ENCODE data around the gene PTRHD1. TPM values are rescaled to one million over a fixed set of nuclear protein-coding genes. Genes with fewer than 3 reads are reported as not detected.
"Not testable (repeated sequence)": the region's sequence is repeated elsewhere in the genome, so short reads cannot be mapped to it uniquely, and the experiment has no call there.

Gene PTRHD1
- total RNA-seq, 1 donor from 2014 or later, result 23.2 TPM

- no peak for DNase-seq (ENCODE audit: low spot score)
- intact Hi-C loops (cut with DNase I), result no loop called here
Observed at GRCh38 chr2:24816404-24816803, 23.2 kb upstream of the PTRHD1 start.

- DNase-seq (ENCODE audit: low spot score), result no peak
Observed at GRCh38 chr2:24815171-24815570, 22.0 kb upstream of the PTRHD1 start.

GRCh38 chr2:24814516-24814915 is 21.3 kb upstream of the PTRHD1 start:
- DNase-seq (ENCODE audit: low spot score), result no peak
- intact Hi-C loops (cut with DNase I), result no loop called here

More at GRCh38 chr2:24815171-24815570, 22.0 kb upstream of the PTRHD1 start:
- intact Hi-C loops (cut with DNase I), result no loop called here

DNA sequence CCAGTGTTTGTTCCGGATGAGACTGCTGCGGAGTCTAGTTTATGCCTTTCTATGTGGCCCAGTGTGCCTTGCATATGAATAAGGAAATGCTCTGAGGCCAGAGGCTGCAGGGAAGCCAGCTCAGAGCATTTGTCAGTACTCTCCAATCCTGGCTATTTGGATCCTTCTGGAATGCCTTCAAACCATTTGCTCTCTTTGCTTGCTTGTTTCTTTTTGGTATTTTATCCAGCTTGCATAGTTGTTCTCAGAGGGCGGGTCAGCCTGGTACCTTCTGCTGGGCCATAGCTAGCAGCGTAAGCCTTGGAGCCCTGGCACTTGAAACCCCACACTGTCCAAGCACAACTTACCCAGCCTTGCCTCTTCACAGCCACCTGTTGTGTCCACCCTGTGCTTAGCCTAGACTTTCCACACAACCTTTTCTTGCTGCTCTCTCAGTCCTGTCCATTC is 20.5 kb upstream of the PTRHD1 start:
- intact Hi-C loops (cut with DNase I), result no loop called here
- no peak for DNase-seq (ENCODE audit: low spot score)

DNA sequence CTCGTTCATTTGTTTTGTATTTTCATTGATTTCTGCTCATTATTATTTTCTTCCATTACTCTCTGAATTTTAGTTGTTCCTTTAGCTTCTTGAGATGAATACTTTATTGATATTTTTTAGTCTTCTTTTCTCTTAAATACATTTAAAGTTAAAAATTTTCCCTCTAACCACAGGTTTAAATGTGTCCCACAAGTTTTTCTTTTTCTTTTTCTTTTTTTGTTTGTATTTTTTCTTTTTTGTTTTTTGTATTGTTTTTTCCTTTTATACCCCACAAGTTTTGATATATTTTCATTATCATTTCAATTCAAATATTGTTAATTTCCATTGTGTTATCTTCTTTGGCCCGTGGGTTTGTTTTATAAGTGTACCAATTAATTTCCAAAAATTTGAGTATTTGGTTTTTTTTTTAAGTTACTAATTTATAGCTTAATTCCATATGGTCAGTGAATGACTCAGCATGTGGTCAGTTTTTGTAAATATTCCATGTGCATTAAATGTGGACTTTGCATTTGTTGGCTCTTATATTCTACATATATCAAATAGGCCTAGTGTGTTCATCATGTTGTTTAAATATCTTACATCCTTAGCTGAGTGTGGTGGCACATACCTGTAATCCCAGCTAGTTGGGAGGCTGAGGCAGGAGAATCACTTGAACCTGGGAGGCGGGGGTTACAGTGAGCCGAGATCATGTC is 16.3 kb upstream of the PTRHD1 start:
- intact Hi-C loops (cut with DNase I), result no loop called here
- no peak for DNase-seq (ENCODE audit: low spot score)

GRCh38 chr2:24806661-24807036 is 13.5 kb upstream of the PTRHD1 start:
- intact Hi-C loops (cut with DNase I), result no loop called here

GRCh38 chr2:24805811-24806660 is 12.8 kb upstream of the PTRHD1 start:
- DNase-seq (ENCODE audit: low spot score); intact Hi-C loops (cut with DNase I): not testable (repeated sequence)

More at GRCh38 chr2:24806661-24807036, 13.5 kb upstream of the PTRHD1 start:
- no peak for DNase-seq (ENCODE audit: low spot score)

GRCh38 chr2:24800487-24800886 is 7.3 kb upstream of the PTRHD1 start:
- intact Hi-C loops (cut with DNase I); DNase-seq (ENCODE audit: low spot score): not testable (repeated sequence)

DNA sequence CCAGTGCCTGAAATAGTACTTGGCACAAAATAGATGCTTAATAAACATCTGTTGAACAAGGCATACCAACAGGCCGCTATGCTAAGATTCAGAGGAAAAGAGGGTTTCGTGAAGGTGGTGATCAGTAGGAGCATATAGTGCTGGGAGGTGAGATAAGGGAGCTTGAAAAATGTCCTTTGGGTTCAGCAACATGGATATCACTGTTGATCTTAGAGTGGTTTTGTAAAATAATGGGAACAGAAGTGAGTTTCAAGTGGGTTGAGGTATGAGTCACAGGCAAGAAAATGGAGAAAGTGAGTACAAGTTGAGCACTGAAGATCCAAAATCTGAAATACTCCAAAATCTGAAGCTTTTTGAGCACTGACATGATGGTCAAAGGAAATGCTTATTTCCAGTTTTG is 4.5 kb upstream of the PTRHD1 start:
- intact Hi-C loops (cut with DNase I), result no loop called here
- DNase-seq (ENCODE audit: low spot score), result no peak

- no peak for DNase-seq (ENCODE audit: low spot score)
- intact Hi-C loops (cut with DNase I), result loop anchor here (2.0 kb wide), 1 partner anchor 303 kb away; the partner anchor contains the start of gene NCOA1
Observed at GRCh38 chr2:24793761-24794435, 707 bp upstream of the PTRHD1 start.

GRCh38 chr2:24792542-24792873 is 683 bp downstream of the PTRHD1 start:
- intact Hi-C loops (cut with DNase I), result loop anchor here (2.0 kb wide), 1 partner anchor 302 kb away; the partner anchor contains the start of gene NCOA1

DNA sequence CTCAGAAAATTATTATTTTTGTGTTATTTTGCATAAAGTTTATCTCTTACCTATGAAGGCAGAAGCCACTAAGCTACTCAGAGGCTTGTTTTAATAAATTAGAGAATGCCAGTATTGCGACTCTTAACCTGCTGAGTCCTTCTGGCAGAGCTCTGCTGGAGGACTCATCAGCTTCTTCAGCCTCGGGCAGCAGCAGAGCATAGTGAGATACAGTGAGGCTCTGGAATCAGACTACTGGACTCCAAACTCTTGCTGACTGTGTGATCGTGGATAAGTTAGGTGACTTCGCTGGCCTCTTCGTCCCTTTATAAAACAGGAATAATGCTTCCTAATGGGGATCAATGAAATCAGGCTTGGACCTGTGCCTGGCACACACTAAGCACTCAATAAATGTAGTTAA is 1.7 kb downstream of the PTRHD1 start:
- intact Hi-C loops (cut with DNase I), result no loop called here
- no peak for DNase-seq (ENCODE audit: low spot score)

More at GRCh38 chr2:24792542-24792873, 683 bp downstream of the PTRHD1 start:
- DNase-seq (ENCODE audit: low spot score), result no peak

GRCh38 chr2:24788816-24789215 is 4.4 kb downstream of the PTRHD1 start:
- intact Hi-C loops (cut with DNase I), result no loop called here
- no peak for DNase-seq (ENCODE audit: low spot score)

DNA sequence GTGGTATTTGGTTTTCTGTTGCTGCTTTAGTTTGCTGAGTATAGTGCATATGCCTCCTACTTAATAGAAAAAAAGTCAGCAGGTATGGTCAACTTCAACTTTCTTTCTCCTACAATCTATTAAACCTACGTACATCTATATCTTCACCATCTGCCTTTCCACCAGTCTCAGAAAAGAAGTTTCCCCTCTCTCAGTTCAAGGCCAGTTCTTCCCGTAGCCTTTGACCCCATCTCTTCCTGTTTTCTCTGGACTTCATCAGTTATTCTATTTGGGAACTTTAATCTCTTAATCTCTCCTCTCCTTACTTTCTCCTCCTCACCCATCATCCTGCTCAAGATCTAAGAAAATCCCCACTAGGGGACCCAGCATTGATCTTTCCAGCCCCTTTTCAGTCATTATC is 5.7 kb downstream of the PTRHD1 start:
- intact Hi-C loops (cut with DNase I), result no loop called here
- DNase-seq (ENCODE audit: low spot score), result no peak

- intact Hi-C loops (cut with DNase I), result no loop called here
- DNase-seq (ENCODE audit: low spot score), result no peak
Observed at GRCh38 chr2:24785671-24786321, 7.4 kb downstream of the PTRHD1 start.

DNA sequence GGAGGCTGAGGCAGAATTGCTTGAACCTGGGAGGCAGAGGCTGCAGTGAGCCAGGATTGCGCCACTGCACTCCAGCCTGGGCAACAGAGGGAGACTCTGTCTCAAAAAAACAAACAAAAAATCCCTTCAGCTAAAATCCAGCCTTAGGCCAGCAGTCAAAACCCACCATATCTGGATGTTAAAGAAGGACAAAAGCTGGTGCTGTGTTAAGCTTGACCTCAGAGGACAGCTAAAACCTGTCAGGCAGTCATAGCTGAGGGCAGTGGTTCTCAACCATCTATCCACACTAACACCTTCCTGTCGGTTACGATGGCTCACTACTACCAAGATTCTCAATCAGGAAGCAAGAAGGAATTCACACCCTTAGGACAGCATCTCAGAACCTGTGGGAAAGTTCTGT is 9.6 kb downstream of the PTRHD1 start:
- intact Hi-C loops (cut with DNase I), result no loop called here
- DNase-seq (ENCODE audit: low spot score), result no peak

DNA sequence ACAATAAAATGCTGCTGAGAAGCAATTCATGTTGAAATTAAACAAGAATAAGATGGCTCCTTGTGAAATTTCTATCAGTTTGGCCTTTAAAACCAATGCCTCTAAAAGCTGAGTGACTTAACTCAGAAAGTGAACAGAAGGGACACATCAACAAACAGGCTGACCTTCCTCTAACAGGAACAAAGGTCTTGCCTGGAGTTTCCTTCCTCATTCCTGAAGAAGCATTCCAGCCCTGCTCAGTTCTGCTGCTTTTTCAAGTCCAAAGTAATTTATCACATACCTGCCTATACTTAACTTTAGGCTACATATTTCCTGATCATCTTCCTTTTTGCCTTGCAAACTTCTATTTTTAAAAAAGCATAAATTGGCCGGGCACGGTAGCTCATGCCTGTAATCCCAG is 14.1 kb downstream of the PTRHD1 start:
- no peak for DNase-seq (ENCODE audit: low spot score)
- intact Hi-C loops (cut with DNase I), result no loop called here

- intact Hi-C loops (cut with DNase I), result no loop called here
- DNase-seq (ENCODE audit: low spot score), result no peak
Observed at GRCh38 chr2:24774373-24774772, 18.8 kb downstream of the PTRHD1 start.

- intact Hi-C loops (cut with DNase I), result no loop called here
- DNase-seq (ENCODE audit: low spot score), result no peak
Observed at GRCh38 chr2:24771764-24772586, 21.2 kb downstream of the PTRHD1 start.
